CD4-positive, alpha-beta T cell treated with Interleukin-10 for 1 hour (primary cell): Measurements from ENCODE around the gene CXCL14.
A peak's percentile ranks its signal among the peaks of the same experiment; 100 is the strongest.

Experiments used
- DNase-seq: peaks from one replicate; pipeline ENCODE4 v3.0.0-alpha.2; 2020

Gene CXCL14

DNA sequence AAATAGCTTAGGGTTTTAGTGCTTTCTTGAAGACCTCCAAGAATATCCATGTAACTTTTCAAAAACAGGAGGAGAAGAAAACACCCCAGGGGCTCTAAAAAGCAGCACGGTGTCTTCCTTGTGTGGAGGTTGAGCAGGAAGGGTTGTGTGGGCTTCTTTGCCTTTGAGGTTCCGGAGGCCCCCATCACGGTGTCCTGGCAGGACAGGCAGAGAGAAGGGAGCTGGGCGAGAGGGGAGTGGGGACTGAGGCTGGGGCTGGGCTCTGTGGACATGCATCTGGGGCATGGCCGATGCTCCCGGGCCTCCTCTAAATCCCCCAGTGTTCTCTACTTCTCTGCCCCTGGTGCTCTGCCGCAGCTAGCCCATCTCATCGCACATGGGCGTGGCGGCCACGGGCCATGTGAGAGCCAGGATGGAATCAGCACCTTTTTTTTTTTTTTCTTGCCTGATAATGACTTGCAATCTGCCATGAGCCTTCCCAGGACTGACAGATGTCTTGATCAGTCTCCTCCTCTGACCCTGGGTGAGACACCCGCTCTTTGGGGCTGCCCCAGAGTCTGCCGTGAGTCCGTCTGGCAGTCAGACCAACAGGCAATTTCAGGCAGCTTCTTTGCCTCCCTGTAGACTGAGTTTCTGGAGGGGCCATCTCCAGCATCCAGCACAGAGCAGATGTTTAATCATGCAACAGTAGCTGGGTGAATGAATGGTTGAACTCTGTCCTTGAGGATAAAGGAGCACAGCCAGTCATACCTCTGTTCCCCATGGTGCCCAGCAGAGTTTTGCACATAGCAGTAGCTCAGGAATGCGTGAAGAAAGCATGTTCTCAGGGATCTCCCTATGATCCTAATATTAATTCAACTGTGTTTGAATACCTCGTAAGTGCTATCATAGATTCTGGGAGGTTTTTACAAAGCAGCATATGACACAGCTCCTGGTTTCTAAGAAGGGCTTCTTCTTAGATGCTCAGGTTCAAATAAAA is 12.1 kb downstream of the CXCL14 start:
- no peak for DNase-seq

DNA sequence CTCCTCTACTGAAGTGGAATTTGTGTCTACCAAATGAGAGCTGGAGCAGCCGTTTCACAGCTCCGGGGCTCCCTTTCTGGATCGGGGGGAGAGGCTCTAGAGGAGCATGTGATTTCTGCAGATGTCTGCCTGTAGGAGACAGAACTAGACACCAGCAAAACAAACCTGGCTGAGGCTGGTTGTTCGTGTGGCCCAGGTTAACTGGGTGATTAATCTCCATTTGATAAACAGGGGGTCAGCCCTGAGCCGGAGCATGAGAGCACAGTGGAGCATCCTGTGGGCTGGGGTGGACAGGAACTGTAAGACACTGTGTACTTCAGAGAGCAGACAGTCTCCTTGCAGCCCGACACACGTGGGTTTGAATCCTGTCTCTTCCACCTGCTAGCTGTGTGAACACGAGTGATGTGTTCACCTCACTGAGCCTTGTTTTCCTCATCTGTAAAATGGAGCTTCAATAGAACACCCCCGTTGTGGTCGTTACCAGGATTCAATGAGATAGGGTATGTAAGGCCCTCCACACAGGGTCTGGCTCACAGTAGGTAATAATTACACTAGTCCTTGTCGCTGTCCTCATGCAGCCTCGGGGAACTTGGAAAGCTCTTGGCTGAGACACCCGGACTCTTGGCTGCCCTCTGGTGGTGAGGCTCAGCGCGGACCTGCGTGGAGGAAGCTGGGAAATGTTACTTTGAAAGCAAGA is 12.9 kb downstream of the CXCL14 start:
- peak; percentile 56 for DNase-seq

GRCh38 chr5:135565266-135565665 is 13.5 kb downstream of the CXCL14 start:
- no peak for DNase-seq

DNA sequence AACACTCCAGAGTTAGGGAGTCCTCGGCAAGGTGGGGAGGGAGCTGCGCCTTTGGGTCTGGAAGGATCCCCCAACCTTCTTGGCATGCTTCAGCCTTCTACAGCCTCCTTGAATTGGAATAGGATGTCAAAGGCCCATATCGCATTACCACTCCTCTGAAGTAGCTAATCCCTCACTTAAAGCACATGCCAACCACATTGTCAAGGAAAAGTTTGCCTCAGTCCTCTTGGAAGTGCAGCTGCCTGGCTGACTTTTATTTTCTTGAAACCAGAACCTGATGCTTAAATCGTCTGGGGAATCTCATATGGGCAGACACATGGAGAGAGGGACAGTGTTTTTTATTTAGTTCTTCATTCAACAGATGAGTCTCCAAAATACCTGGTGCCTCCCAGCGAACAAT is 14.5 kb downstream of the CXCL14 start:
- DNase-seq, result no peak

- no peak for DNase-seq
These were observed 17.5 kb downstream of the CXCL14 start for GRCh38 chr5:135561266-135561665.

- DNase-seq, result peak; percentile 56
These were observed 17.9 kb downstream of the CXCL14 start for GRCh38 chr5:135560858-135561257.

- DNase-seq, result no peak
These were observed 19.4 kb downstream of the CXCL14 start for GRCh38 chr5:135559354-135559753.

- no peak for DNase-seq
These were observed 21.5 kb downstream of the CXCL14 start for GRCh38 chr5:135557076-135557838.

DNA sequence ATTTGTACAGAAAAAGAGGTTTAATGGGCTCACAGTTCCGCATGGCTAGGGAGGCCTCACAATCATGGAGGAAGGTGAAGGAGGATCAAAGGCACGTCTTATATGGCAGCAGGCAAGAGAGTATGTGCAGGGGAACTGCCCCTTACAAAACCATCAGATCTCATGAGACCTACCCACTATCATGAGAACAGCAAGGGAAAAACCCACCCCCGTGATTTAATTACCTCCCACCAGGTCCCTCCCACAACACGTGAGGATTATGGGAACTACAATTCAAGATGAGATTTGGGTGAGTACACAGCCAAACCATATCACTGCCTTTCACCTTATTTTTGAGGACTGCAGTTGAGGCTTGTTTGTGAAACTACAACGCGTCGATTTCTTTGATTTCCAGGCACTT is 22.2 kb downstream of the CXCL14 start:
- DNase-seq, result no peak

DNA sequence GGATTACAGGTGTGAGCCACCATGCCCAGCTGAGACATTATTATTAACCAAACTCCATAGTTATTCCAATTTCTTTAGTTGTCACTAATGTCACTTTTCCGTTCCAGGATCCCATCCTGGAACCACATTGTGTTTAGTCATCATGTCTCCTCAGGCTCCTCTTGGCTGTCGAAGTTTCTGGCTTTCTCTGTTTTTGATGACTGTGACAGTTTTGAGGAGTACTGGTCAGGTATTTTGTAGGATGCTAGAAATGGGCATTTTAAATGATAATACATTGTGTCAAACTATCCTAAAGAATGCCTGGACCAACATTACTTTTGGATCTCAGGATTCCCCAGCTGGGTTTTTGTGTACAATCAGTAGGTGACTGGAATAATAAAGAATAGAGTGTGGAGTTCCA is 23.3 kb downstream of the CXCL14 start:
- DNase-seq, result no peak

DNA sequence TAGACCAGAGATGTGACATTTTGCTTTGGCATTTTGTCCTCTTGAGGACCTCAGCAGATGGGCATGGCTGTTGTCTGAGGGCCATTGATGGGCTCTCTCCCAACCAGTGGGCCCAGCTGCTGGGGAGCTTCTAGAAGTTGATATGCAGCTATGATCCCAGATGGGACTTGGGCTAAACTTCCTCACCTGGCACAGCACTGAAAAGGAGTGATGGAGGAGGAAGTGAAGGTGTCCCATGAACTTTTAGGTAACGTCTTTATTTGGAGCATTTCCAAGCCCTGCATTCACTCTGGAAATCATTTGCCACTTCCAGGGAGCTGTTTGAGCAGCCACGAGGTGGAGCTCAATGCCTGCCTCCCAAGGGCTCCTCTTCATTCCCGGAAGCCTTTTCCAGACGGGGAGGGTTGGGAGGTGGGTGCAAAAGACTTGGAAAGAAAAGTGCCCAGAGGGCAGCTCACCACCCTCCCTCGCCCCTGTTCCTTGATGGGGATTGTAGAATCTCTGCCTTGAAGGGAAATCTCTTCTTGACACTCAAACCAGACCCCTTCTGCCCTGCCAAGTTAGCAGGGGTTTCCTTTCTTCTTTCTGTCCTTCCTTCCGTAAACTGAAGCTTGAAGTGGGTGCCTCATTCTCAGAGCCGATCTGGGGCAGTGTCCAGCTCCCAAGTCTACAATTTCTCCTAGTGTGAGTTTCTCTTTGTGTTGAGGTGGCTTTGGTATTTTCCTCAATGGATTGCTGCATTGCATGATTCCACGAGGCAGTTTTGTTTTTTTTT is 24.9 kb downstream of the CXCL14 start:
- DNase-seq, result no peak

DNA sequence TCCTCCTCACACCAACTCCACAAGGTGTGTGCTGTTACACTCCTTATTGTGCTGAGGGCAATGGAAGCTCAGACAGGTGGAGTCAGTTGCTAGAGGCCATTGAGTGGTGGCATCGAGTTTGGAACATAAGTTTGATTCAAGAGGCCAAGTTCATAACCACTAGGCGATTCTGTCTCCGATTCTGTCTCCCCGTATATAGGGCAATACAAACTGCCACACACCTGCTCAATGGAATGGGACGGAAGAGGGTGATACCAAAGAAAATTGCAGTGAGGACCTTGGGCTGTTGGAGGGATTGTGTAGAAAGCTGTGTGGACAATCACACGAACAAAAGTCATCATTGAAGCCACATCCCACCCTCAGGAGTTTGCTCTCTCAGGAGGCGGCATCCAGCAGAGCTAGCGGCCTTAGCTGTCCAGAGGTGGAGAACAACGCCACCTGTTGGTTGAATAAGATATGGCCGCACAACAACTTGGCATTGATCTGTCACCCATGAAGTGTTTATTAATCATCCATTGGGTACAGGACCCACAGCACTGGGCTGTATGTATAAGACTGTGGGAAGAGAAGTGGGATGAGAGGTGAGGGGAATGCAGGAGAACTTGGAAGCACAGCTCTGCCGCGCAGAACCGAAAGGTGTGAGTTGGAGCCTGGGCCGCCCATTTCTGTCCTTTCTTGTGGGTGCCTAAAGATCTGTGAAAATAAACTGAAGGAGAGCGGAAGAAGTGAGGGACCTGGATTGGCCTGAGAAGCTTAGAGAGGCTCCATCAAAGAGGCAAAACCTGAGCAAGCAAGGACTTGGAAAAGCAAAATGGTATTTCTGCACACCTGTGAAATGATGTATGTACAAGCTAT is 27.0 kb downstream of the CXCL14 start:
- DNase-seq, result peak; percentile 49

DNA sequence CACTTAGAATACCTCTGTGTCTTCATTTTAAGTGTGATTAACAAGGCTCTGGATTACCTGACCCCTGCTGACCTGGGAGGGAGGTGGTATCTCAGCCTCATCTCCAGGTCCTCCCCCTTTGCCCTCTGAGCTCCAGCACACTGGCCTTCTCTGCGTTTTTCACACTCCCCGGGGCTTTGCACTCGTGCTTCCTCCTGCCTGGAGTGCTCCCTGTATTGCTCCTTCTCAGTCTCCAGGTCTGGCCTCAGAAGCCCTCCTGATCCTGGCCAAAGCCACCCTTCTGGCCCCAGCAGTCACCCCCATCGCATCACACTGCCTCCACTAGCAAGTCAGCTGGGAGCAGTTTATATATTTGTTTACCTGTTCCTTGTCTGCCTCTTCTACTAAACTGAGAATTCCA is 29.4 kb downstream of the CXCL14 start:
- no peak for DNase-seq

DNA sequence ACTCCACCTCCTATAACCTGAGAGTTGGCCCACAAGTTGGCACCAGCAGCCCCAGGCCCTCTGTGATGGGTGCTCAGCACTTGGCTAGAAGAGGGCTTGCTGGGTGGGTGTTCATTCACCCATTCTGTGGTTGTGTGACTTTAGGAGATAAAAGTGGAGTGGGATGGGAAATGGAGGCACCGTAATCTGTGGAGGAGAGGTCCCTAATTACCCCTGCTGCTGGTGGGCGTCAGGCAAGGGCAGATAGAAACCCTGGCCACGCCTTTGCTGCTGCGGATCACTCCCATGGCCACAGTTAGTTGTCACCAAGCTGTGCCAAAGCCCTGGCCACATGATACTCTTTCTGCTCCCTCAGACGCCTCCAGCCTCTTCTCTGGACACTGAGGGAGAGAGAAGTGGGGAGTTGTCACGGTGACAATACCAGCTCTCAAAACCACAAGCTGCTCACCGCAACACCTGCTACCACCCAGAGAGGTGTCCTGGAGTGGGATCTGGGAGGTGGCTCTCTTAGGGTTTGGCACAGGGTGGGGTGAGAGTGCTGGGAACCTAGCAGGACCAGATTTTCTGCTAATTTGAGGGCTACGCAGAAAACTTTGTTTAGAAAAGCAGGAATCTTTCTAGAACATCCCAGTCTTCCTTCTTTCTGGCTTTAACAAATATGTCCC is 31.1 kb downstream of the CXCL14 start:
- DNase-seq, result no peak

DNA sequence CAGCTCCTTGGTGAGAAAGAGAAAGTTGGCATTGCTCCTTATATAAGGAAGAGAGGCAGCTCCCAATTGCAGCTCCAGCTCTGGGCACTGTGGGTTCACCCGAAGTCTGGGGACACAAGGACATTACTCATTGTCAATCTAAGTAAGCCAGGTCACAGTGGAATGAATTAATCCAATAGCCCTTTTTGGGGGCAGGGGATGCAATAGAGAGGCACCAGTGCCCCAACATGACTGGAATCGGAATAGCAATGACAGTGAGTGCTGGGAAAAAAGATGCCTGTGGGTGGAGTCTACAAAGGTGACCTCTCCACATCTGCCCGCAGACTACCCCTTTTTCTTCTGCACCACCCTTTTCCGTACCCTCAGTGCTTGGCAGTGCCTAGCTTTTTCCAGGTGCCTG is 31.9 kb downstream of the CXCL14 start:
- DNase-seq, result no peak

GRCh38 chr5:135546101-135546500 is 32.7 kb downstream of the CXCL14 start:
- no peak for DNase-seq

- no peak for DNase-seq
These were observed 33.7 kb downstream of the CXCL14 start for GRCh38 chr5:135545099-135545498.

DNA sequence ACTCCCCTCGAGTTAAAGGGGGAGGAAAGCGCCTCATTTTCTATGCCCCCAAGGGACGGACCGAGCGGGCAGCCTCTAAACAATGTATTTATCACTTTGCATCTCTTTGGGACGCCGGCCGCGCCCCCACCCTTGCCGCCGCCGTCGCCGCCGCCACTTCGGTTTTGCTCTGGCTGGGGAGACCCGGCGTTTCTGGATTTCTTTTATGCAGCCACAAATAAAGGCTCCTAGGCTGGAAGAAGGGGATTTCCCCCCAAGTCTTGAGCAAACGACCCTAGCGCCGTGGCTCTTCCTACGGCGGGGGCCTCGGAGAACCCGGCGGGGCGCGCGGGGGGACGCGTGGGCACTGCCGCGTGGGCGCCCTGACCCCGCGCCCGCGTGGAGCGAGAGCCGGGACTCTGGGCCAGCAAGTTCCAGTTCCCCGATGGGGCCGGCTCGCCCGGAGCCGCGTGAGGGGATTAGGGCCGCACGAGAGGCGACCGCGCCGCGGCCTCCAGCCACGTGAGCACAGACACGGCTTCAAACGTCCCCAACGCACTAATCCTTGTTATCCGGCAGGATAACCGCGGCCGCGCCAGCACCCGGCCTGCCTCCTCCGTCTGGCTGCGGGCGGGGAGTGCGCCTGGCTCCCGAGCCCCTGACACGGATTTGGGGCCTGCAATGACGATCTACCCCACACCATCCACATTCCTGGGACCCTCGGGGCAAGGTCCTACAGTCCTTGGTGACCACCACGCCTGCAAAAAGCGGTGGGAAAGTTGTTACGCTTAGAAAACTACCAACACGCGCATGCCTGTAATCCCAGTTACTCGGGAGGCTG is 35.1 kb downstream of the CXCL14 start:
- DNase-seq, result no peak

- no peak for DNase-seq
These were observed 35.7 kb downstream of the CXCL14 start for GRCh38 chr5:135543001-135543484.
